Activated CD8-positive, alpha-beta memory T cell treated with anti-CD3 and anti-CD28 coated beads for 36 hours (primary cell): ENCODE measurements around the gene PSMC1. TPM values are rescaled to one million over a fixed set of nuclear protein-coding genes. Genes with fewer than 3 reads are reported as not detected.

Experiments used
- CTCF ChIA-PET: fragments of 350-600 bp; sonication (Branson Sonifier 250); formaldehyde crosslinking; loops from one replicate; lab custom pipeline; 2021; ENCODE audit warnings: antibody characterized with exemption; lab: Charles Lee
- POLR2A ChIA-PET: fragments of 350-600 bp; sonication (Branson Sonifier 250); formaldehyde crosslinking; loops from one replicate; lab custom pipeline; 2021; ENCODE audit warnings: antibody characterized with exemption; lab: Charles Lee
- total RNA-seq, 2 experiments: library from RNA; stranded (reverse); gene quantifications; one replicate each; pipeline ENCODE4 v1.2.3, GENCODE V29; 2021

Gene PSMC1
- total RNA-seq, 2 experiments from 2014 or later: 126 to 152 TPM

DNA sequence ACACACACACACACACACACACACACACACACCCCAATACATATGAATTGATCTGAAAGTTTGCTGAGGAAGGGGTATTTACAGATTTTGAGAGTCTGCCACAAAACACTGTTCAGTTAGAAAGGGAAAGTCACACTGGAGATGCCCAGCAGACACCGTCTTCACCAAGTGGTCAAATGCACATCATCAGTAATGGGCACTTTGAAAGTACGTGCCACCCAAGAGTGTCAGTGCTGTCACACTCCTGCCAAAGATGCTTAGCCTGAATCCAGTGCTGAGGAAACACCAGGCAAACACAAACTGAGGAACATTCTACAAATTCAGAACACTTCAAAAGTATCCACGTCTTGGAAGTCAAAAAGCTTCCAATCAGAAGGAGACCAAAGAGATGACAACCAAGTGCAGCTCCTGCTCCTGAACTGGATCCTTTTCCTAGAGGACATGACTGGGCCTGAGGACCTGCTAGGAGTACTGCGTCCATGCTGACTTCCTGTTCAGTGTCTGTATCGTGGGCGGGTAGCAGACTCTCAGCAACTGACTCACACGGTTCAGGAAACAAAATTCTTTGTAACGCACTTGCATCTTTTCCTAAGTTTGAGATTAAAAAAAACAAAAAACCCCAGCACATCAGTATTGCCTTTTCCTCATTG, 18.6 kb downstream of the PSMC1 start:
- ChIA-PET POLR2A (interaction anchor here (0.6 to 0.7 kb wide), 2 partner anchors 14 to 638 kb away, joined by 3 read pairs; no protein-coding TSS in a partner anchor), CTCF (no interaction called here)

DNA sequence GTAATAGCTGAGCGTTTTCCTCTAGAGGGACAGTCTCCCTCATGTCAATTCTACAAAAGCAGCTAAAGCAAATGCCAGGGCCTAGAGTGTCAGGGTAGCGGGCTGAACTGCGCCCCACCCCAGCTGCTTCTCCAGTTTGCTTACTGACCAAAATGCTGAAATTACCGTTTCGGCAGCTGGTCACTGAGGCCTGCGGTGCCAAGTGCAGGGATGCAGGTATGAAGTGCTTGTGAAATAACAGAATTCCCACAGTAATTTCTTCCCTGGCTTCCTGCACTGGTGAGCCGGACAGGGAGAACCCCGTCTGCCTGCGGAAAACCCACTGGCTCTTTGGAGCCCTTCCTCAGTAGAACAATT, 19.1 kb downstream of the PSMC1 start:
- ChIA-PET CTCF (interaction anchor here (0.7 to 1.0 kb wide), 2 partner anchors 15 to 17 kb away, joined by 3 read pairs; no protein-coding TSS in a partner anchor), POLR2A (interaction anchor here (0.6 to 0.7 kb wide), 3 partner anchors 10 to 637 kb away, joined by 3 read pairs; no protein-coding TSS in a partner anchor)

DNA sequence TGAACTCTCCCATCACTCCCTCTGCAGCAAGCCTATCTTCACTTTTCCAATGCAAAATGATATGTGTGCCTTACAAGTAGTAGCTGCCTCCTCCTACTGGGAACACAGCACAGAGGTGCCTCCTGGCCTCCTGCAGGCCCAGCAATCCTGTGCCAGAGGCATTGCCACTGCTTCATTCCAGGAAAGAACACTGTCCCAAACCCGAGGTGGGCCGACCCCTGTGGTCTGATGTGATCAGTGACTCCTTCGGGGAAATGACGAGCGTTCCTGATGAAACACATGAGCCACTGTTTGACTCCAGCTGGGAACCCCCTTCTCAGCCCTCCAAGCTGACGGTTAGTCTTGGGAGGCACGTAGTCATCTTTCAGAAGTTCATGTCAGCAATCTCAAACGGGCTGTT, 19.5 kb downstream of the PSMC1 start:
- ChIA-PET POLR2A (interaction anchor here (0.6 to 0.7 kb wide), 3 partner anchors 11 to 637 kb away, joined by 3 read pairs; no protein-coding TSS in a partner anchor), CTCF (interaction anchor here (0.7 to 1.0 kb wide), 2 partner anchors 15 to 18 kb away, joined by 3 read pairs; no protein-coding TSS in a partner anchor)

DNA sequence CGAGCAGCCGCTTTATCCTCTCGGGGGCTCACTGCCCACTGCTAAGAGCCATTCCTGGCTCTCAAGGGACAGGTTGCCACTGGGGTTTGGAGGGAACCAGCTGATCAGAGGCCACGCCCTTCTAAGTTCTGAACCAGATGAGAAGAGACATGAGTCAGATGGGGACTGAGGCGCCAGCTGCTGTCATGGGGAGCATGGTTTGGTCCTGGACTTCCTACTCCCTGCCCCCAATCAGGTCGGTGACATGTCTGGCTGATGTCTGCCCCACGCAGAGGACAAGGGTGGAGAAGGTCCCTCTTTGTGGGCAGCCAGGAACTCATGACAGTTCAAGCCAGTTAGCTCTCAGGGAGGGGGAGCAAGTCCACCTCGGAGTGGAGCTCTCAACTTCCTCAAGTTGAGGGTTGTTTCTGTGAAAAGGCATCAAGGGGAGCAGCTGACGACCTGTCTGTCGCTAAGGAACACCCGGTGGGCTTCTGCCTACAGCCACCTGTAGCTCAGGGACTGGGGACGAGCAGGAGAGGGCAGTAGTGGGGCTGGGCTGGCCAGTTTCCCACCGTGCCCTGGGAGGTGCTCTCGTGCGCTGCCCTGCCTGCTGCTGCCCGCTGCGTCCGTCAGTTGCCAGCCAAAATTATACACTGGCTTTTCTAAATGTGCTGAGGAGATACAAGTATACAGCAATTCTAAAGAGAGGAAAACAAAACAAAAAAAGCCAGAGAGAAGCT, 20.5 kb downstream of the PSMC1 start:
- ChIA-PET POLR2A (no interaction called here), CTCF (no interaction called here)

DNA sequence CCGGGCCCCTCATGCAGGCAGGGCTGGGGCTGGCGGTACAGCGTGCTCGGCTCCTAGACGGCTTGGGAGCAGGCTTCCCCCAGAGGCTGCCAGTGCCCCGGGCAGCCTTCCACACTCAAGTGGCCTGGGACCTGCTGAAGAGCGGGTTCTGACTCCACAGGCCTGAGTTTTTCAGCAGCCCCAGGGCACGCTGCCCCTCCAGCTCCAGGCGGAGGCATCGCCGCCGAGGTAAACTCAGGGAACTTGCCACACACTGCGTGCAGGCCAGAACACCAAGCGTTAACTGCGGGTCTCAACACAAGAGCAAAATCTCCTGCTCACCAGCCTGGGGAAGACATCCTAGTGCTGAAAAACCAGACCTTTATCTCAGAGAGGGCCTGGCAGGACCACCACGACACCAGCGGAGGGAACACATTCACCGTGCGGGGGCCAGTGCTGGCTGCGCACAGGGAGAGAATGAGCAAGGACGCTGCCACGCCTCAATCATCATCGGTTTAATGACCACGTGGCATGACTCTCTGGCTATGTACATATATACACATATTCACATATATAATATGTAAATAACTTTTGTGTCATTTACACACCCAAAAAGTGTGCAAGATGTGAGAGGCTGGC, 21.3 kb downstream of the PSMC1 start:
- CTCF ChIA-PET: no interaction called here
- POLR2A ChIA-PET: no interaction called here

DNA sequence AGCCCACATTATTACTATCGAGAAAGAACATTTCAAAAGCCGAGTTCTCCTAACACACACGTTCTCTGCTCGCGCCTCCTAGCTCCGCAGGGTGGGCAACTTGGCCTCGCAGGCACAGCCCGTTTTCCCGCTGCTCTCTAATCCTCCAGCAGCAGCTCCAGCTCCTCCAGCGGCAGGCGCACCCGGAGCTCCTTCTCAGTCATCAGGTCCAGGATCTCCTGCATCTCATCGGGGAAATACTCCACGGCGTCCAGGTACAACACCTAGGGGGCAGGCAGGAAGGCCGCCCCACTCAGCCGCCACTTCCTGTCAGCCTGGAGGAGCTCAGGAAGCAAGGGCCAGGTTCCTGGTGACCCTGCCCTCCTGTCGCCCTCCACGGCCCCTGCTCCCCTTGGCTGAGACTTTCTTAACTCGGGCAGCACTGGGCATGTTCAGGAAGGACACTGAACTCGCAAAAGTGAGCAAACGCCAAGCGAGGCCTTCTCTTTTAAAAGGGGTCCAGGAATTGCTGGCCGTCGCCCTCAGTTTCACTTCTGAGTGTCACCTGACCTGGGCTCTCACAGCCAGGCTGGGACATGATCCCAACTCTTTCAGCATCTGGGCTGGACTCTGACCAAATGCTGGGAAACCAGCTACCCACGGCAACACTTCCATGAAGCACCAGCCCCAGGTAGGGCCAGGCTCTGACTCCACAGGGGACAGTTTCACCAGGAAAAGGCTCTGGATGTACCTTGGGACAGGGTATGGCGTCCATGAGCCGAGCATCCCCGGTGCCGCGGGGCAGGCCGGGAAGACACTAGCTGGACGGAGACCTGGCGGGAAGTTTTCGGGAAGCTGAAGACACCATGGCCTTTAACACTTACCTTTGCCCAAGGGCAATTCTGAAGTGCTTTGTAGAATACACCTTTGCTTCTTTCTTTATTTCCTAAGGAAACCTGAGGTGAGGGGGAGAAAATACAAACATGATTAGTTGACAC, 22.1 kb downstream of the PSMC1 start:
- ChIA-PET CTCF (no interaction called here), POLR2A (no interaction called here)

DNA sequence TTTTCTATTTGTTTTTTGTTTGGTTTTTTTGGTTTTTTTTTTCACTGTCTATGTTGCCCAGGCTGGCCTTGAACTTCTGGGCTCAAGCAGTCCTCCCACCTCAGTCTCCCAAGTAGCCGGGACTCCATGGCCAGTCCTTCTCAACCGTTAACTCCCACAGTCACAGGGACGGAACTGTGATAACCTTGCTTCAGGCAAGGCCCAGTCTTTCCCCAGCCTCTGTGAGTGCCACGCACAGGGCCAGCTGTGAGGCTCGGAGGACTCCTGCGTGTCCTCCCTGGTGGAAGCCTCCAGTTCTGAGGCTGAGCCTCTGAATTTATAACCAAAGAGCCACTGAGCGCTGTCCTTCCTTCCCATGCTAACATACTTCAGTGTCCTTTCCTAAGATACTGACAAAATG, 23.7 kb downstream of the PSMC1 start:
- CTCF ChIA-PET: interaction anchor here (1.6 kb wide), 1 partner anchor 478 kb away, joined by 3 read pairs; no protein-coding TSS in a partner anchor

DNA sequence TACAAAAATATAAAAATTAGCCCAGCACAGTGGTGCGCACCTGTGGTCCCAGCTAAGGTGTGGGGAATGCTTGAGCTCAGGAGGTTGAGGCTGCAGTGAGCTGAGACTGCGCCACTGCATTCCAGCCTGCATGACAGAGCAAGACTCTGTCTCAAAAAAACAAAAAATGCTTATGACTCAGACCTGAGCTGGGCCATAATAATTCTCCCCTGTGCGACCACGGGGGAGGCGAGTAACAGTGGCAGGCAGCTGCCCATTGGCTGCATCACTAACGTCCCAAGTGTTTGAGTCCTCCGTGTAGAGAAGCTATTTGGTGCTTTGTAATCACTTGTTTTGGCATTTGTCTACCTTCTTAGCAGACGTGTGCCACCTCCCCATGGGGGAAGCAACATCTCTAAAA, 24.9 kb downstream of the PSMC1 start:
- CTCF ChIA-PET: interaction anchor here (1.6 kb wide), 2 partner anchors 237 to 477 kb away, joined by 3 read pairs; no protein-coding TSS in a partner anchor

More for the DNA sequence above, 23.7 kb downstream of the PSMC1 start:
- POLR2A ChIA-PET: no interaction called here

DNA sequence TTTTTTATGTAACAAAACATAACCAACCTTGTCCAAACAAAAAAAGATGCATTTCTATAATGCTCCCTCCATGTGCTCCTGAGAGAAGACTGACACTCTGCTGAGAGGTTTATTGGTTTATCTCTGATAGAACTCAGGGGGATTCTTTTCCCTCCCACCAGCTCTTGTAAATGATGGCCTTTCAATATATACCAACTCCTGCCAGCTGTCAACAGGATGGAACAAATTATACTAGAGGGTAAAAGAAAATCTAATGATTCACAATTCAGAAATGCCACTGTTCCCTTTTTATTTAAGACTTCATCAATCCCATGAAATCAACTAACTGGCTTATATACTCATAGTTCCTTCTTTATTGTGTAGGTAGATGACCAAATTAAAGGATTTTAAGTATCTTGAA, 25.4 kb downstream of the PSMC1 start:
- CTCF ChIA-PET: interaction anchor here (1.6 kb wide), 2 partner anchors 237 to 477 kb away, joined by 3 read pairs; no protein-coding TSS in a partner anchor
- POLR2A ChIA-PET: no interaction called here

More for the DNA sequence above, 24.9 kb downstream of the PSMC1 start:
- POLR2A ChIA-PET: no interaction called here

DNA sequence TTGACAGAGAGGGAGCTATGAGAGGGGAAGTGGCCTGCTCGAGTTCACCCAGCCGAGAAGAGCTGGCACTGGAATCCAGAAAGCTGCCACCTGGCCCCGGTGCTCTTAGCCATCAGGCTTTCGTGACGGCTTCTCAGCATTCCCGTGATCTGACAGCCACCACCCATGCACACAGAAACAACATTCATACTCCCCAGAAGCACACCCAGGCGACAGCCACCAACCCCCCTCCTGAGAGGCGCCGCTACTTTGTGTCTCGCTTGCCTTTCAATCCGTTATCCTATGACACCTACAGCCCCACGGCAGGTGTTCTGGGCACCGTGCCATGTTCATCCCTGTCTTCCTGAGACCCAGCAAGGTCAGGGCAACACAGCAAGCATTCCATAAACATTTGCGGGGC, 31.4 kb downstream of the PSMC1 start:
- POLR2A ChIA-PET: no interaction called here

DNA sequence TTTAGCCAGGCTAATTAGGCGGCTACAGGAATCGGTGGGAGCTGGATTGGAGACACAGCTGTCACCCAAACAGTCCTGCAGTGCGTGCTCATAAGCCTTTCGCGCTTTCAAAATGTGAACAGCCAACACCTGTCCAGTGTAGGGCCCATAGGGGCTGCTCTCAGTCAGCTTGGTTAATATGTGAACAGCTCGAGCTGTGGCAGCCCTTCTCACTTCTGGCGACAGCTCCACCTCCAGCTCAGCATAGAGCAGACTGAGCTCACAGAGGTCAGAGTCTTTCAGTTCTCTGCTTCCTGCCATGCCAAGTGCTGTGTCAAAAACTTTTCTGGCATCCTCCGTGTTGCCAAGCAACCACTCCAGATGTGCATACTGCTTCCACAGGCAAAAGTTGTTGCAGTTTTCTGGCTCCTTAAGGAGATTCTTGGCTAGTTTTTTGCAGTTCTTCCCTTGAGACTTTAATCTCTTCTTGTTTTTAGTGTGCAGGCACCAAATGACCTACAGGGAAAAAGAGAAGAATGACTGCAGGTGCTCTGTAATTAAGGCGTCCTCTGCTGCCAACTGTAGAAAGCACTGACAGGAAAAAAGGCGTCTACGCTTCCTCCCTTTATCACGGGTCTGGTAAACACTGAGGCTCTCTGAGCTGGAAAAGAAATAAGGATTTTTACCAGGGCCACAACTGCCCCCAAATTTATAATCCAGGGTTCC, 32.5 kb downstream of the PSMC1 start:
- CTCF ChIA-PET: interaction anchor here (1.0 kb wide), 1 partner anchor 32 kb away, joined by 3 read pairs; the partner anchor contains the start of gene PSMC1
- POLR2A ChIA-PET: interaction anchor here (1.5 kb wide), 1 partner anchor 13 kb away, joined by 3 read pairs; no protein-coding TSS in a partner anchor

More for the DNA sequence above, 31.4 kb downstream of the PSMC1 start:
- CTCF ChIA-PET: no interaction called here

DNA sequence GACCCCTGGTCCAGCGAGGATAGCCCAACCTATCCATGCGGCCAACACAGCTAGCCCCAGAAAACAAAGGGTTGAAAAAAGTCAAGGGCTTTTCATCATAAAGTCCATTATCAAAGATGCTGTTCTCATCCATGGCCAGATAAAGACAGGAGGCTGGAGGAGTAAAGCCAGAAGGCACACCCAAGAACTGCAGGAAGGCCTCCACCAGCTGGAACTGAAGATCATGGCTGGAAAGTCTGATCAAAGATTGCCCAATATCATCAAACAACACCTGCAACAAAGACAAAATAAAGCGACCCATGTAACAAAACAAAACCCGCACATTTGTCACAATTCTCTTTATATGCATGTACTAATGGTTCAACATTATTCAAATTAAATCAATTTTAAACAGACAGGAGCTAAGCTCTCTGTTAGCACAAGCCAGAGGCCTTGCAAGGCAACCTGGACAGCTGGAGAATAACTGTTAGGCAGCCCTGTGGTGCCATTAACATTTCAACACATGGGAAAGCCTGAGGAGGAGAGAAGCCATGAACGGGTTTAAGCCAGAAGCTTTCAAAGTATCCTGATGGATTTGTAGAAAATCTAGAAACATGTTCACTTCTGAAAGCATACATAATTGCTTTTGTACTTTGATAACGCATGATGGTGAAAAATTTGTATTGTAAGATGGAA, 34.1 kb downstream of the PSMC1 start:
- POLR2A ChIA-PET: no interaction called here
- CTCF ChIA-PET: interaction anchor here (1.3 kb wide), 1 partner anchor 15 kb away, joined by 3 read pairs; no protein-coding TSS in a partner anchor

DNA sequence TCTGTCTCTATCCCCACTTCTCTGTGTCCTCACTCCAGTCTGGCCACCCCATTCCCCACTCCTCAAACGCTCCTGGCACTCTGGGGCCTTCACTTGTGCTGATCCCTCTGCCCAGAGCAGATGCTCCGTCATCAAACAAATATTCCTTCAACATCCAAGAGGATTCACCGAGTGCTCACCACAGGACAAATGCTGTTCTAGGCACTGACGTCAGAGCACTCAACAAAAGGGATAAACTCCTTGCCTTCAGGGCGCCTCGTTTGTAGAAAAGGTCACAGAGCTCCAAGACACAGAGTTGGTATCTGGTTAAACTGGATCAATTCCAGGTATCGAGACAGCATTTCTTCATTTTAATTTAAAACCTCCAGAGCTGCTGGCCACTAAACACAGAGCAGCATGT, 35.3 kb downstream of the PSMC1 start:
- CTCF ChIA-PET: no interaction called here
- POLR2A ChIA-PET: no interaction called here

DNA sequence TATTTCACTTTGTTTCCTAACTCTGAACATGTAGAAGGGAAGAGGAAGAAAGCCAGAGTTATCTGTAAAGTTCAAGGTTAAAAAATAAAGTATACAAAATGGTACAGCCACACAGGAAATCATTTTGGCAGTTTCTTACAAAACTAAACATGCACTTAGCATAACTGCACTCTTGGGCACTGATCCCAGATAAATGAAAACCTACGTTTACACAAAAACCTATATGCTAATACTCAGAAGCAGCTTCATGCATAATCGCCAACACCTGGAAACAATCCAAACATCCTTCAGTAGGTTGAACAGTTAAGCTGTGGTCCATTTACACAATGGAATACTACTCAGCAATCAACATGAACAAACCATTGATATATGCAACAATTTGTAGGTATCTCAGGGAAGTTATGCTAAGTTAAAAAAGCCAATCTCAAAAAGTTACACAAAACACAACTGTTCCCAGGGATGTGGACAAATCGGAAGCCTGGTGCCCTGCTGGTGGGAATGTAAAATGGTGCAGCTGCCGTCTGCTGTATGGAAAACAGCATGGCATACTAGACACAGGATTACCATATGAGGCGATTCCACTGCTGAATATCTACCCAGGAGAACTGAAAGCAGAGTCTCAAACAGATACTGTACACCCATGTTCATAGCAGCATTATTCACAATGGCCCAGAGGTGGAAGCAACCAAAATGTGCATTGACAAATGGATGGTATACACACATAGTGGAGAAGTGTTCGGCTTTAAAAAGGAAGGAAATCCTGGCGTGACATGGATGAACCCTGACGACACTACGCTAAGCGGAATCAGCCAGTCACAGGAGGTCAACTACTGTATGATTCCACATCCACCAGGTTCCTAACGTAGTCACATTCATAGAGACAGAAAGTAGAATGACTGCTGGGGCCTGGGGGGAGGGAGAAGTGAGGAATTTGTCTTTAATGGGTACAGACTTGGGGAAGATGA, 37.7 kb downstream of the PSMC1 start:
- ChIA-PET POLR2A (no interaction called here), CTCF (no interaction called here)

DNA sequence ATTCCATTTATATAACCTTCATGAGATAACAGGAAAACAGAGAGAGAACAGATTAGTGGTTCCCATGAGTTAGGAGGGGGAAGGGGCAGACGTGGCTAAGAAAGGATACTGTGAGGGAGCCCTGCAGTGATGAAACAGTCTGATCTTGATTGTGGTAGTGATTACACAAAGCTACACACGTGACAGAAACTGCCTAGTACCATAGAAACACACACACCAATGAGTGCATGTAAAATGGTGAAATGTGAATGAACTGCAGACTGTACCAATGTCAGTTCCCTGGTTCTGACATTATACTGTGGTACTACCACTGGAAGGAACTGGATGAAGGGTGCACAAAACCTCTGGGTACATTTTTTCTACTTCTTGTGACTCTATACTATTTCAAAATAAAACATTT, 38.5 kb downstream of the PSMC1 start:
- ChIA-PET POLR2A (no interaction called here), CTCF (no interaction called here)

DNA sequence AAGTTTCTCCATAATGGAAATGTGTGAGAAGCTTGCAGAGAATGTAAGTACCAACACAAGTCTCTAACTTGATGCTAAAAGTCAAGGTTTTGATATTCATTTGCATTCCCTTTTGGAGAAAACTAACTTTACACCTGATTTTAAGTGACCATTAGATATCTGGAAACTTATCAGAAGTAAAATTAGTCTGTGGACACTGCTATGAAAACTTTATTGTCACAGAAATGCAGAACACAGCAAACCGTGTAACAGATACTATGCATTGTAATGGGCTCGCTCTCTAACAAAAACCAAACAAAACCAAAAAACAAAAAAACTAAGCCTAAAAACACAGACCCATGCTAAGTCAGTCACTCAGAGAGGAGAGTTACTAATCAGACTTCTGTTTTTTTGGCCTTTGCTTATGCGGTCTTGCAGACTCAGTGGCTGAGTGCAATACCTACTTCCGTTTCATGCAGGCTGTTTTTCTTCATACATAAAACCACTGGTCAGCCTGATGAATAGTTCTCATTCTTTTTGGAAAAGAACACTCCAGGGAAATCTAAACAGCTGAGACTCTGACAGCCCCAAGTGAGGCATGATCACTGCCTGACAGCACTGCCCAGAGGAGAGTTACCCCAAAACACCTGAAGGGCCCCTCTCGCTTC, 39.6 kb downstream of the PSMC1 start:
- ChIA-PET POLR2A (no interaction called here), CTCF (no interaction called here)
